ENCODE data around the gene CBFA2T3.

DNA sequence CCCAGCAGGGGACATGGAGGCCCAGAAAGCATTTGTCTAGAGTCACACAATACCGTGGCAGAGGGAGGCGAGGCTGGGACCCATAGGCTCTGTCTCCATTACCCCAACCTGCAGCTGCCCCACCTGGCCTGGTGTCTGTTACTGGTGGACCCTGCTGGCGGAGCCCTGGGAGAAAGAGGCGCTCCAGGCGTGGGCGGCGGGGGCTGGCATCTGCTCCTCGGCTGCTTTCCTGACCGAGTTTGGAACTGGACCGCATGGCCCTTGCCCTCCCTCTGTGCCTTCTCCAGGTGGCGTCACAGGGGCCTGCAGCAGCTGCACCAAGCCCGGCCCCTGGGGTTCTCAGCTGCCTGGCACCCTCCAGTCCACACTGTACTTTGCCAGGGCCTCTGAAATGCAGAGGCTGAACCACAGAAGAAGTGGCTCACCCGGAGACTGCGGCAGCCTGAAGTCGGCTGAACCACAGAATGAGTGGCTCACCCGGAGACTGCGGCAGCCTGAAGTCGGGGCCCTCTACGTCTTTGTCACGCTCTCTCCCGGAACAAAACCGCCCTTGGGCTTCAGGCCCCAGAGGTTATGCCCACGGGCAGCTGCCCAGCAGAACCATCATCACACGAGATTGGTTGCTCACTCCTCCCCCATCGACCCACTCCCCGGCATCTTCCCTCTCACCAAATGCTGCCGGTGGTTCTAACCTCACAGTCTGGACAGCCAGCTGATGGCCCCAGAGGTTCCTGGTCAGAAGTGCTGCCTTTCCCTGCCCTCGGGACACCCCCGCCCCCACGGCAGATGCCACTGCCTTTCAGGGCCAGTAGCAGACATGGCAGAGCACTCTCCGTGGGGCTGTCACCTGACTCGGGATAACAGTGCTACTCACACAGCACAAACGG, 20.2 kb downstream of the CBFA2T3 start:
- TF ChIP-seq, protein P1, sequence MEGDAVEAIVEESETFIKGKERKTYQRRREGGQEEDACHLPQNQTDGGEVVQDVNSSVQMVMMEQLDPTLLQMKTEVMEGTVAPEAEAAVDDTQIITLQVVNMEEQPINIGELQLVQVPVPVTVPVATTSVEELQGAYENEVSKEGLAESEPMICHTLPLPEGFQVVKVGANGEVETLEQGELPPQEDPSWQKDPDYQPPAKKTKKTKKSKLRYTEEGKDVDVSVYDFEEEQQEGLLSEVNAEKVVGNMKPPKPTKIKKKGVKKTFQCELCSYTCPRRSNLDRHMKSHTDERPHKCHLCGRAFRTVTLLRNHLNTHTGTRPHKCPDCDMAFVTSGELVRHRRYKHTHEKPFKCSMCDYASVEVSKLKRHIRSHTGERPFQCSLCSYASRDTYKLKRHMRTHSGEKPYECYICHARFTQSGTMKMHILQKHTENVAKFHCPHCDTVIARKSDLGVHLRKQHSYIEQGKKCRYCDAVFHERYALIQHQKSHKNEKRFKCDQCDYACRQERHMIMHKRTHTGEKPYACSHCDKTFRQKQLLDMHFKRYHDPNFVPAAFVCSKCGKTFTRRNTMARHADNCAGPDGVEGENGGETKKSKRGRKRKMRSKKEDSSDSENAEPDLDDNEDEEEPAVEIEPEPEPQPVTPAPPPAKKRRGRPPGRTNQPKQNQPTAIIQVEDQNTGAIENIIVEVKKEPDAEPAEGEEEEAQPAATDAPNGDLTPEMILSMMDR (conservative IDR thresholded peaks at IDR 0.05), result no peak
- no peak for TF ChIP-seq ZFX (IDR thresholded peaks at IDR 0.05)
